Transverse colon (tissue), 3 donors: ENCODE results near the gene DHCR24.

Experiments used
- CTCF ChIP-seq, 5 experiments: fragments of 200-600 bp in 3 of 5; fragments of 450-650 bp in 2 of 5; sonication (generic) in 3 of 5; IDR thresholded peaks; 1 replicate in 2 of 5; 2 replicates in 3 of 5; pipeline ENCODE4 v1.5.1; 2016 to 2017; ENCODE audit warnings: antibody characterized with exemption in 5 of 5, inconsistent platforms in 3 of 5, mild to moderate bottlenecking in 2 of 5, moderate library complexity in 1 of 5
- POLR2A ChIP-seq: fragments of 450-650 bp; IDR thresholded peaks from one replicate; pipeline ENCODE4 v1.6.1; 2016; ENCODE audit warnings: antibody characterized with exemption, mild to moderate bottlenecking, moderate library complexity

GRCh38 chr1:54871275-54872035, 15.5 kb downstream of the DHCR24 start:
- TF ChIP-seq CTCF (IDR thresholded peaks at IDR 0.05), result no peak
- no peak for TF ChIP-seq POLR2A
